Measurements from ENCODE around the gene SMIM23. TPM values are rescaled to one million over a fixed set of nuclear protein-coding genes. Genes with fewer than 3 reads are reported as not detected.

SMIM23 gene
- total and polyA plus RNA-seq, 2 of the 4 experiments (the other 2 are of a cell fraction): not detected

DNA sequence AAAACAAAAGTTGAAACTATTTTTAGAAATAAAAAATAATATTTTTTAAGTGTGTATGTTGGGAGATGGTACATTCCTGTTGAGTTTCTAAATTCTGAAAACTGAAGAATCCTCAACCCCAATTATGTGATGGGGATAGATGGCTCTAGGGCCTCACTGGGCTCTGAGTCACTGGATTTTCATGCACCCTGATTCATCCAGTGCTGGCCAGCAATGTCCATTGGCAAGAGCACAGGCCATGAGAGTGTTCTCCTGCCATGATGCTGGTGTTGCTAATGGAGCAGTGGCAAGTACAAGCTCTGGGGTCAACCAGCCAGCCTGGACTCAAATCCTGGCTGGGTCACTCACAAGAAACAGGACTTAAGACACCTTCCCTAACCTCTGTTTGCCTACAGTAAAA, 23.3 kb downstream of the SMIM23 start:
- no peak overlapping the region for H4K8ac ChIP-seq (ENCODE audit: low read depth in 2 of 2, low read length in 2 of 2)
- no peak overlapping the region for H2AK9ac ChIP-seq (replicated peaks; ENCODE audit: low read depth, low read length, poor library complexity)
- dilution Hi-C loops (cut with HindIII; ENCODE audit: low sequenced_read_pairs, unreplicated experiment): no loop called here
- no peaks in the 10 kb centered on the region for H3K9me3 ChIP-seq (ENCODE audit: control insufficient read depth, insufficient read depth, low read length)
- no peak overlapping the region for H2BK20ac ChIP-seq (ENCODE audit: low read depth, low read length)
- TF ChIP-seq RAD21 (IDR thresholded peaks at IDR 0.05; ENCODE audit: low read length) (no peak), CEBPB (IDR thresholded peaks at IDR 0.05; ENCODE audit: low read depth, low read length) (no peak), BHLHE40 (IDR thresholded peaks at IDR 0.05; ENCODE audit: low read depth, low read length) (no peak), POLR2A (IDR thresholded peaks at IDR 0.05; ENCODE audit: low read depth, low read length) (no peak), RFX5 (IDR thresholded peaks at IDR 0.05; ENCODE audit: low read depth, low read length) (peak; percentile 32; the same call in 1 of the 2 replicates), MAFK (IDR thresholded peaks at IDR 0.05; ENCODE audit: low read depth, low read length) (no peak), RCOR1 (IDR thresholded peaks at IDR 0.05; ENCODE audit: insufficient replicate concordance, low read length) (no peak), SMC3 (IDR thresholded peaks at IDR 0.05; ENCODE audit: low read depth, low read length) (no peak)
- TF ChIP-seq, protein P1, sequence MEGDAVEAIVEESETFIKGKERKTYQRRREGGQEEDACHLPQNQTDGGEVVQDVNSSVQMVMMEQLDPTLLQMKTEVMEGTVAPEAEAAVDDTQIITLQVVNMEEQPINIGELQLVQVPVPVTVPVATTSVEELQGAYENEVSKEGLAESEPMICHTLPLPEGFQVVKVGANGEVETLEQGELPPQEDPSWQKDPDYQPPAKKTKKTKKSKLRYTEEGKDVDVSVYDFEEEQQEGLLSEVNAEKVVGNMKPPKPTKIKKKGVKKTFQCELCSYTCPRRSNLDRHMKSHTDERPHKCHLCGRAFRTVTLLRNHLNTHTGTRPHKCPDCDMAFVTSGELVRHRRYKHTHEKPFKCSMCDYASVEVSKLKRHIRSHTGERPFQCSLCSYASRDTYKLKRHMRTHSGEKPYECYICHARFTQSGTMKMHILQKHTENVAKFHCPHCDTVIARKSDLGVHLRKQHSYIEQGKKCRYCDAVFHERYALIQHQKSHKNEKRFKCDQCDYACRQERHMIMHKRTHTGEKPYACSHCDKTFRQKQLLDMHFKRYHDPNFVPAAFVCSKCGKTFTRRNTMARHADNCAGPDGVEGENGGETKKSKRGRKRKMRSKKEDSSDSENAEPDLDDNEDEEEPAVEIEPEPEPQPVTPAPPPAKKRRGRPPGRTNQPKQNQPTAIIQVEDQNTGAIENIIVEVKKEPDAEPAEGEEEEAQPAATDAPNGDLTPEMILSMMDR (conservative IDR thresholded peaks at IDR 0.05; ENCODE audit: low read depth, low read length): no peak
- H3K56ac ChIP-seq (ENCODE audit: extremely low read depth, insufficient read depth, low read length): no peak overlapping the region
- no peak overlapping the region for H3K4me3 ChIP-seq (ENCODE audit: insufficient read depth, low read depth, low read length)
- no peak overlapping the region for H4K91ac ChIP-seq (ENCODE audit: insufficient read depth, low read depth, low read length)
- H3K4me1 ChIP-seq (ENCODE audit: control insufficient read depth, insufficient read depth, low read length): no peaks in the 10 kb centered on the region
- no peaks in the 10 kb centered on the region for H3K9me1 ChIP-seq (ENCODE audit: insufficient read depth, low read length)
- peak; percentile 71 for DNase-seq
- H3K4me2 ChIP-seq (ENCODE audit: low read depth, low read length): no peak overlapping the region
- no peak overlapping the region for H3K4ac ChIP-seq (ENCODE audit: low read depth, low read length)
- no peak overlapping the region for H2BK120ac ChIP-seq (ENCODE audit: low read depth, low read length)
- H3K18ac ChIP-seq (ENCODE audit: low read depth, low read length): no peak overlapping the region
- no peaks in the 10 kb centered on the region for H3K79me1 ChIP-seq (ENCODE audit: low read depth in 1 of 2, low read length in 2 of 2)
- no peak overlapping the region for H2BK5ac ChIP-seq (ENCODE audit: low read depth, low read length, poor library complexity, severe bottlenecking)
- ChIA-PET CTCF (no interaction called here), POLR2A (ENCODE audit: unreplicated experiment) (no interaction called here)
- H3K27me3 ChIP-seq (ENCODE audit: control insufficient read depth, insufficient read depth, low read length): peaks cover 16% of the 10 kb centered on the region
- no peak overlapping the region for H2AK5ac ChIP-seq (ENCODE audit: low read depth, low read length)
- H2AFZ ChIP-seq (replicated peaks; ENCODE audit: low read length, poor library complexity): no peak overlapping the region
- H3K9ac ChIP-seq (ENCODE audit: low read depth, low read length): no peak overlapping the region
- H3K23ac ChIP-seq (ENCODE audit: low read depth, low read length): no peak overlapping the region
- peak; percentile 83 for ATAC-seq (ENCODE audit: low read depth)
- BruUV-seq (replicated peaks): no TSS peak
- no peak overlapping the region for H3K14ac ChIP-seq (replicated peaks; ENCODE audit: low read depth, low read length)
- H4K5ac ChIP-seq (ENCODE audit: low read depth, low read length): no peak overlapping the region
- no peak overlapping the region for H3K27ac ChIP-seq (ENCODE audit: insufficient read depth, low read length)
- intact Hi-C loops (cut with micrococcal nuclease): loop anchor here (1.0 kb wide), 1 partner anchor 36 kb away; no protein-coding TSS in a partner anchor
- H2BK15ac ChIP-seq (ENCODE audit: low read depth, low read length): no peak overlapping the region
- no peaks in the 10 kb centered on the region for H3K36me3 ChIP-seq (ENCODE audit: control insufficient read depth, insufficient read depth, low read length)
- no peaks in the 10 kb centered on the region for H4K20me1 ChIP-seq (ENCODE audit: insufficient read depth, low read length)
- in situ Hi-C loops (cut with MboI; ENCODE audit: low sequenced_read_pairs): no loop called here
